ENCODE results near the gene FNIP2. TPM values are rescaled to one million over a fixed set of nuclear protein-coding genes. Genes with fewer than 3 reads are reported as not detected.

Gene FNIP2
- total RNA-seq, 1 donor from 2014 or later: 18.5 TPM

- Histone ChIP-seq H3K36me3 (ENCODE audit: insufficient read depth, low read length) (peaks cover 7% of the 10 kb centered on the region), H3K27me3 (ENCODE audit: insufficient read depth, low read length) (no peaks in the 10 kb centered on the region), H3K9me3 (ENCODE audit: insufficient read depth, low read depth, low read length) (no peaks in the 10 kb centered on the region), H2AFZ (ENCODE audit: low read depth, low read length) (no peak overlapping the region), H3K4me1 (ENCODE audit: insufficient read depth, low read length) (peaks cover 16% of the 10 kb centered on the region), H3K27ac (ENCODE audit: low read depth, low read length) (no peak overlapping the region), H3K4me2 (ENCODE audit: low read length) (no peak overlapping the region), H3K9ac (ENCODE audit: low read length) (no peak overlapping the region), H3K4me3 (ENCODE audit: insufficient read depth, low read depth, low read length) (no peak overlapping the region), H3K79me2 (ENCODE audit: insufficient read depth, low read length) (no peaks in the 10 kb centered on the region), H4K20me1 (ENCODE audit: insufficient read depth, low read length) (no peaks in the 10 kb centered on the region)
- no peak overlapping the region for H3K4me3 Mint-ChIP-seq (ENCODE audit: unreplicated experiment)
- DNase-seq (ENCODE audit: low read depth): no peak
- peaks cover 9% of the 10 kb centered on the region for H3K36me3 Mint-ChIP-seq (ENCODE audit: low read depth, unreplicated experiment)
- H3K4me1 Mint-ChIP-seq (ENCODE audit: low read depth, unreplicated experiment): peaks cover 18% of the 10 kb centered on the region
- no peak for FAIRE-seq
- H3K9me3 Mint-ChIP-seq (ENCODE audit: unreplicated experiment): peaks cover 1% of the 10 kb centered on the region
- TF ChIP-seq EZH2 (IDR thresholded peaks at IDR 0.05; ENCODE audit: insufficient read depth, low read length) (no peak), CTCF (IDR thresholded peaks at IDR 0.05; ENCODE audit: insufficient read depth, low read depth, low read length) (no peak)
- no peaks in the 10 kb centered on the region for H3K27me3 Mint-ChIP-seq (ENCODE audit: low read depth, unreplicated experiment)
- no peak overlapping the region for H3K27ac Mint-ChIP-seq (ENCODE audit: unreplicated experiment)
Measured at GRCh38 chr4:158869761-158870160, 100.9 kb downstream of the FNIP2 start.

- Mint-ChIP-seq H3K4me3 (ENCODE audit: unreplicated experiment) (no peak overlapping the region), H3K36me3 (ENCODE audit: low read depth, unreplicated experiment) (peaks cover 9% of the 10 kb centered on the region), H3K9me3 (ENCODE audit: unreplicated experiment) (no peaks in the 10 kb centered on the region), H3K27ac (ENCODE audit: unreplicated experiment) (peak overlapping the region; percentile 62), H3K27me3 (ENCODE audit: low read depth, unreplicated experiment) (no peaks in the 10 kb centered on the region), H3K4me1 (ENCODE audit: low read depth, unreplicated experiment) (peaks cover 18% of the 10 kb centered on the region)
- no peak for DNase-seq (ENCODE audit: low read depth)
- Histone ChIP-seq H3K27me3 (ENCODE audit: insufficient read depth, low read length) (no peaks in the 10 kb centered on the region), H3K9ac (ENCODE audit: low read length) (no peak overlapping the region), H4K20me1 (ENCODE audit: insufficient read depth, low read length) (no peaks in the 10 kb centered on the region), H3K27ac (ENCODE audit: low read depth, low read length) (no peak overlapping the region), H3K4me3 (ENCODE audit: insufficient read depth, low read depth, low read length) (no peak overlapping the region), H3K9me3 (ENCODE audit: insufficient read depth, low read depth, low read length) (no peaks in the 10 kb centered on the region), H3K4me2 (ENCODE audit: low read length) (no peak overlapping the region), H2AFZ (ENCODE audit: low read depth, low read length) (no peak overlapping the region), H3K79me2 (ENCODE audit: insufficient read depth, low read length) (no peaks in the 10 kb centered on the region), H3K4me1 (ENCODE audit: insufficient read depth, low read length) (peaks cover 16% of the 10 kb centered on the region), H3K36me3 (ENCODE audit: insufficient read depth, low read length) (peaks cover 7% of the 10 kb centered on the region)
- TF ChIP-seq CTCF (IDR thresholded peaks at IDR 0.05; ENCODE audit: insufficient read depth, low read depth, low read length) (no peak), EZH2 (IDR thresholded peaks at IDR 0.05; ENCODE audit: insufficient read depth, low read length) (no peak)
- no peak for FAIRE-seq
Measured at GRCh38 chr4:158870282-158870625, 101.4 kb downstream of the FNIP2 start.

GRCh38 chr4:158870626-158871334 lies 102.0 kb downstream of the FNIP2 start:
- H3K4me3 ChIP-seq (ENCODE audit: insufficient read depth, low read depth, low read length): no peak overlapping the region
- Mint-ChIP-seq H3K27me3 (ENCODE audit: low read depth, unreplicated experiment) (no peaks in the 10 kb centered on the region), H3K36me3 (ENCODE audit: low read depth, unreplicated experiment) (peaks cover 9% of the 10 kb centered on the region), H3K9me3 (ENCODE audit: unreplicated experiment) (no peaks in the 10 kb centered on the region), H3K4me3 (ENCODE audit: unreplicated experiment) (no peak overlapping the region), H3K4me1 (ENCODE audit: low read depth, unreplicated experiment) (peaks cover 18% of the 10 kb centered on the region), H3K27ac (ENCODE audit: unreplicated experiment) (peak overlapping the region; percentile 62)
- H3K27me3 ChIP-seq (ENCODE audit: insufficient read depth, low read length): no peaks in the 10 kb centered on the region
- no peaks in the 10 kb centered on the region for H4K20me1 ChIP-seq (ENCODE audit: insufficient read depth, low read length)
- peaks cover 7% of the 10 kb centered on the region for H3K36me3 ChIP-seq (ENCODE audit: insufficient read depth, low read length)
- H3K4me1 ChIP-seq (ENCODE audit: insufficient read depth, low read length): peaks cover 16% of the 10 kb centered on the region
- no peaks in the 10 kb centered on the region for H3K79me2 ChIP-seq (ENCODE audit: insufficient read depth, low read length)
- FAIRE-seq (no peak), DNase-seq (ENCODE audit: low read depth) (peak; percentile 11)
- TF ChIP-seq EZH2 (IDR thresholded peaks at IDR 0.05; ENCODE audit: insufficient read depth, low read length) (no peak), CTCF (IDR thresholded peaks at IDR 0.05; ENCODE audit: insufficient read depth, low read depth, low read length) (no peak)
- no peak overlapping the region for H3K4me2 ChIP-seq (ENCODE audit: low read length)
- H3K27ac ChIP-seq (ENCODE audit: low read depth, low read length): no peak overlapping the region
- H2AFZ ChIP-seq (ENCODE audit: low read depth, low read length): no peak overlapping the region
- H3K9ac ChIP-seq (ENCODE audit: low read length): no peak overlapping the region
- no peaks in the 10 kb centered on the region for H3K9me3 ChIP-seq (ENCODE audit: insufficient read depth, low read depth, low read length)
